NOMO-1 treated with dmso at 0.1 percent for 144 hours (cell line): ENCODE measurements around the gene KIAA1191.
"Not testable (repeated sequence)": the region's sequence is repeated elsewhere in the genome, so short reads cannot be mapped to it uniquely, and the experiment has no call there.

Experiments
- DNase-seq: peaks from one replicate; lab custom pipeline; 2025; ENCODE audit not compliant: unreplicated experiment; lab: John Stamatoyannopoulos, UW

The KIAA1191 gene

DNA sequence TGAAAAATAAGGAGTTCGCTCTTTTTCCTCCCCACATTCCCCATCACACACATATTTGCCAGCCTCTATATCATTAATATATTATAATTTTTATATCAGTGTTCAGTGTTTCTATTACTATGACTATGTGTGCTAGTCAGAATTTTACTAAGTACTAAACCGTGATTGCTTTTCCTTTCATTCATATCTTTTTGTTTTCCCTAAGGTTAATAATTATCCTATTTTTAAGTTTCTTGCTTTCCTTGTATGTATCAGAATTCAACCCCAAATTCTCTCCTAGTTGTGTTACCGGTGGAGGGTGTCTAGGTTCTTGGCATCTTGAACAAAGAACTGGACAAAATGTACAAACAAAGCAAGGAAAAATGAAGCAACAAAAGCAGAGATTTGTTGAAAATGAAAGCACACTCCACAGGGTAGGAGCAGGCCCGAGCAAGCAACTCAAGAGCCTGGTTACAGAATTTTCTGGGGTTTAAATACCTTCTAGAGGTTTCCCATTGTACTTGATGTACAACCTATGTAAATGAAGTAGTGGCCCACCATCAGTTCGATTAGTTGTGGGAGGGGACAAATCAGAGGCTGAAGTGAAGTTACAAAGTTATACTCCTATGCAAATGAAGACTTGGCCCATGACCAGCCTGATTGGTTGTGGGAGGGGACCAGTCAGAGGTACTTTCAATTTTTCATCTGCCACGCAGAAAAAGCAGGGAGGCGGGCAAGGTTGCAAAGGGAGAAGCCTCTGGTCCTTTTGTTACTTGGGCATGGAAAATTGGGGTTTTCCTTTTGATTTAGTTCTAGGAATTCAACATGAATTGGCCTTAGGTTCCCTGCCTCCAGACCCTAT lies 43.8 kb downstream of the KIAA1191 start:
- no peak for DNase-seq

DNA sequence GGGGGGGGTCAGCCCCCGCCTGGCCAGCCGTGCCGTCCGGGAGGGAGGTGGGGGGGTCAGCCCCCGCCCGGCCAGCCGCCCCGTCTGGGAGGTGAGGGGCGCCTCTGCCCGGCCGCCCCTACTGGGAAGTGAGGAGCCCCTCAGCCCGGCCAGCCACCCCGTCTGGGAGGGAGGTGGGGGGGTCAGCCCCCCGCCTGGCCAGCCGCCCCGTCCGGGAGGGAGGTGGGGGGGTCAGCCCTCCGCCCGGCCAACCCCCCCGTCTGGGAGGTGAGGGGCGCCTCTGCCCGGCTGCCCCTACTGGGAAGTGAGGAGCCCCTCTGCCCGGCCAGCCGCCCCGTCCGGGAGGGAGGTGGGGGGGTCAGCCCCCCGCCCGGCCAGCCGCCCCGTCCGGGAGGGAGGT lies 56.2 kb downstream of the KIAA1191 start:
- DNase-seq = not testable (repeated sequence)
